ENCODE results near the gene UXS1. TPM values are rescaled to one million over a fixed set of nuclear protein-coding genes. Genes with fewer than 3 reads are reported as not detected.
A peak's percentile ranks its signal among the peaks of the same experiment; 100 is the strongest.

The UXS1 gene
- total and polyA plus RNA-seq, 8 donors = 4.3 to 23.6 (median 10.4) TPM

DNA sequence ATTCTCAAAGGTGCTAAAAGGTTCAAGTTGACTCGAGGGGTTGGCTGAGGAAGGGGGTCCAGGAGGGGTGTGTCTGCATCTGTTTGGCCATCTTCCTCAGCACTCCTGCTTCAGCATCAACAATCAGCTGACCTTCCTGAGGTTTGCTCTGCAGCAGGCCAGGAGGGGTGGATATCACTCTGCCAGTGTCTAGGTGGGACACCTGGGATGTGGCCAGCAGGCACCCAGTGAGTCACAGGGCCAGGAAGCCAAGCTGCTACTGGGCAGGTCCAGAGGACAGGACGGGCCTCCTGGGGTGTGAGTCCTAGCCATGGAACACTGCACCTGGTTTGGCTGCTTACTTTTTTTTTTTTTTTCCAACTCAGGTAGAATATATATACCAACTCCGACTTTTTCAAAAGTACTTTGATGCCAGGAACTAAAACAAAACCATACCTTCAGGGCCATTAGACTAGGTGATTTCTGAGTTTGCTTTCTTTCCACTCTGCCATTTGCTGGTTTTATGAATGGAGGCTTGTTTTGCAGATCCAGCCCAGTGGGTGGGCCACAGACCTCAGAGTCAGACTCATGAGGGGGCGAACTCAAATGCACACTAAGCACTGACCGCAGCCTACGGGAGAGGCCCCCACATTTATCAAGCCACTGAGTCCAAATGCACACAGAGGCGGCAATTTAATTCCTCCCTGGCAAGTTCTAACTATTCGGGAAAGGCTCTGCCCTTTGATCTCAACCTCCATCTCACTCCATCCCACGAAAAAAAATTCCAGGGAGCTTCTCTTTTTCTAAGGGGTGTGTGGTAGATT is 76.0 kb downstream of the UXS1 start:
- no peak overlapping the region for H3K4me3 ChIP-seq
- H3K4me1 ChIP-seq = peaks cover 6 to 13% (median 8%) of the 10 kb centered on the region in 3 donors
- H3K27me3 ChIP-seq = no peaks in the 10 kb centered on the region
- intact Hi-C loops (cut with DNase I) = no loop called here
- H3K27ac ChIP-seq = no peak overlapping the region
- DNase-seq (peak in 1 of 6 donors; percentile 34), ATAC-seq (no peak), FAIRE-seq (no peak)
- TF ChIP-seq, protein P1, sequence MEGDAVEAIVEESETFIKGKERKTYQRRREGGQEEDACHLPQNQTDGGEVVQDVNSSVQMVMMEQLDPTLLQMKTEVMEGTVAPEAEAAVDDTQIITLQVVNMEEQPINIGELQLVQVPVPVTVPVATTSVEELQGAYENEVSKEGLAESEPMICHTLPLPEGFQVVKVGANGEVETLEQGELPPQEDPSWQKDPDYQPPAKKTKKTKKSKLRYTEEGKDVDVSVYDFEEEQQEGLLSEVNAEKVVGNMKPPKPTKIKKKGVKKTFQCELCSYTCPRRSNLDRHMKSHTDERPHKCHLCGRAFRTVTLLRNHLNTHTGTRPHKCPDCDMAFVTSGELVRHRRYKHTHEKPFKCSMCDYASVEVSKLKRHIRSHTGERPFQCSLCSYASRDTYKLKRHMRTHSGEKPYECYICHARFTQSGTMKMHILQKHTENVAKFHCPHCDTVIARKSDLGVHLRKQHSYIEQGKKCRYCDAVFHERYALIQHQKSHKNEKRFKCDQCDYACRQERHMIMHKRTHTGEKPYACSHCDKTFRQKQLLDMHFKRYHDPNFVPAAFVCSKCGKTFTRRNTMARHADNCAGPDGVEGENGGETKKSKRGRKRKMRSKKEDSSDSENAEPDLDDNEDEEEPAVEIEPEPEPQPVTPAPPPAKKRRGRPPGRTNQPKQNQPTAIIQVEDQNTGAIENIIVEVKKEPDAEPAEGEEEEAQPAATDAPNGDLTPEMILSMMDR (IDR thresholded peaks at IDR 0.05) = no peak
- H3K9me3 ChIP-seq = no peaks in the 10 kb centered on the region
- no peaks in the 10 kb centered on the region for H3K36me3 ChIP-seq
- 82 to 88% methylated on average over 9 of the region's 9 CpGs for WGBS, 2 donors

DNA sequence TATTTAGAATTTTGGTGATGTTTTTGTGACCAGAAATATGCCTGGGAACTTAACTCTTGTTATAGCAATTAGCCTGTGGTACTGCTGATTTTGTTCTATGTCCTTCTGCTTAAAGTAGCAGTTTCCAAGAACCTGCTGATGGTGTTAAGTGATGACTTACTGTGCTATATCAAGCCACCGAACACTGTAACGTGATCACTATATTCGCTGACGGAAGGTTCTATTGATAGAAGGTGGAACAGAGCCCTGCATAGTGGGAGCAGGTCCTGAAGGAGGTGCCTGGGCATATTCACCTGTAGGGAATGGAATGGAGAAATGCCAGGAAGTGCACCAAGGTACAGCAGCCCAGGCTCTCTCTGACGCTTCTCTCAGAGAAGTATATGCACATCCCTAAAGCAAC is 76.8 kb downstream of the UXS1 start:
- Histone ChIP-seq H3K4me1 (peaks cover 8 to 19% (median 11%) of the 10 kb centered on the region in 3 donors), H3K9me3 (no peaks in the 10 kb centered on the region), H3K36me3 (no peaks in the 10 kb centered on the region), H3K27ac (no peak overlapping the region), H3K4me3 (no peak overlapping the region), H3K27me3 (no peaks in the 10 kb centered on the region)
- FAIRE-seq (no peak), DNase-seq (no peak), ATAC-seq (no peak)
- 67 to 76% methylated on average over 5 of the region's 5 CpGs for WGBS, 2 donors
- intact Hi-C loops (cut with DNase I) = no loop called here
- TF ChIP-seq, protein P1 (IDR thresholded peaks at IDR 0.05) = no peak

DNA sequence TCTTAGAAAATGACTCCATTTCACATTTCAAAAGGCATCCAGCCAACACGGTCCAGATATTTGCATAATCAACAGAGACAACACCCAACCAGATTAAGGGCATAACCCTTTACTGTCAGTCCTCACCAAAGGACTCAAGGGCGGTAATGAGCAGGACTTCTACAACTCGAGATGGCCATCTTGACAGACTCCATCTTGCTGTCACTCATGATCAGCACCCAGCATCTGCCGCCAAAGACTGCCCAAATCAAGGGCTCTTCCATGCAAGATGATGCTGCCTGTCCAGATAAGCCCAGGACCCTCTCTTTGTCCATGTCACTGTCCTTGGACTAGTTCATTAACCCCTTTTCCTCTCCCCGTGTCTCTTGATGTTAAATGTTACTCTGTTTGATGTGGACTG is 77.9 kb downstream of the UXS1 start:
- Histone ChIP-seq H3K4me3 (no peak overlapping the region), H3K4me1 (peaks cover 8 to 19% (median 11%) of the 10 kb centered on the region in 3 donors), H3K9me3 (no peaks in the 10 kb centered on the region), H3K36me3 (peaks cover 0 to 4% (median 0%) of the 10 kb centered on the region in 3 donors), H3K27ac (no peak overlapping the region), H3K27me3 (no peaks in the 10 kb centered on the region)
- TF ChIP-seq, protein P1 (IDR thresholded peaks at IDR 0.05) = no peak
- 76 to 78% methylated on average over 5 of the region's 5 CpGs for WGBS, 2 donors
- no peak for FAIRE-seq
- intact Hi-C loops (cut with DNase I) = no loop called here
- no peak for ATAC-seq
- DNase-seq = no peak

DNA sequence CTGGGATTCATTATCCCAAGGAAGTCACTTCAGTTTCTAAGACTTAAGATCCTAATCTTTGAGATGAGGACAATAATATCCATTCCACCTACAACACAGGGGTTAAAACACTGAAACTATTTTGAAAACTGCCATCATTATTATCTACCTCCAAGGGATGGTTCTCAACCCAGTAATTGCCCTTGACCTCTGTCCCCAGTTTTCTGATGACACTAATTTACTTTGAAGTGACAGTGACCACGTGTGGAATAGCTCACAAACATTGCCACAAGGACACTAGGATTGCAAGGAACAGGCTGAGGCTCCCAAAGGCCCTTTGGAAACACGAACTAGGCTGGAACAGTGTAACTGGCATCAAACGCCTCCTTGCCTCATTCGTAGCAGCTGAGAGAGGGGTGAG is 78.4 kb downstream of the UXS1 start:
- Histone ChIP-seq H3K9me3 (no peaks in the 10 kb centered on the region), H3K27ac (no peak overlapping the region), H3K36me3 (peaks cover 0 to 4% (median 0%) of the 10 kb centered on the region in 3 donors), H3K27me3 (no peaks in the 10 kb centered on the region), H3K4me1 (peaks cover 8 to 19% (median 11%) of the 10 kb centered on the region in 3 donors), H3K4me3 (no peak overlapping the region)
- intact Hi-C loops (cut with DNase I) = no loop called here
- ATAC-seq = no peak
- no peak for FAIRE-seq
- TF ChIP-seq, protein P1 (IDR thresholded peaks at IDR 0.05) = no peak
- WGBS, 2 donors = 81 to 91% methylated on average over 4 of the region's 4 CpGs
- DNase-seq = no peak

DNA sequence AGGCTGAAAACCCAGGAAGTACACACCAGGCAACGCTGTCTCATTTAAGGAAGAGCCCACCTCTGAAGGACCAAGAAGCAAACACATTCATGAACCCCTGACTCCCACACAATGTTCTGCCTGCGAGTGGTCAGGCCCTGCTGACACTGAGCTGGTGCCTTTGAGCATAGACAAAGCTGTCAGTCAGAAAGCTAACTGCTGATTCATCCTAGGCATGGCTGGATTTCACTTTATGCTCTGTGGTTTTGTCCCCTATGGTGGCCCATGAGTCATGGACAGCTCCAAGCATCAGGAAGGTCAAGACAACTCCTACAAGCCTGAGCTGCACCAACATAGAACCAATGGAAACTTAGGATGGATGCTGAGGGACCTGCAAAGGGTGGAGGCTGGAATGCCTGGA is 78.9 kb downstream of the UXS1 start:
- TF ChIP-seq, protein P1 (IDR thresholded peaks at IDR 0.05) = no peak
- ATAC-seq (no peak), DNase-seq (no peak), FAIRE-seq (no peak)
- Histone ChIP-seq H3K36me3 (peaks cover 0 to 4% (median 0%) of the 10 kb centered on the region in 3 donors), H3K4me3 (no peak overlapping the region), H3K27me3 (no peaks in the 10 kb centered on the region), H3K27ac (no peak overlapping the region), H3K9me3 (no peaks in the 10 kb centered on the region), H3K4me1 (peaks cover 8 to 19% (median 11%) of the 10 kb centered on the region in 3 donors)
- 97% methylated on average over 2 of the region's 2 CpGs for WGBS, 2 donors
- intact Hi-C loops (cut with DNase I) = no loop called here

All from pancreas (tissue), 10 donors.